ENCODE measurements around the gene CD200R1L. TPM values are rescaled to one million over a fixed set of nuclear protein-coding genes. Genes with fewer than 3 reads are reported as not detected.

The CD200R1L gene
- total and polyA plus RNA-seq, 2 experiments from 2014 or later = not detected

- WGBS (ENCODE audit: low lambda C conversion rate, missing lambda C conversion rate) = 65% methylated on average over 3 of the region's 3 CpGs
- Histone ChIP-seq H3K9me3 (ENCODE audit: low read depth) (no peaks in the 10 kb centered on the region), H3K4me3 (no peak overlapping the region), H2AFZ (no peak overlapping the region), H3K79me2 (no peaks in the 10 kb centered on the region), H3K27ac (no peak overlapping the region), H3K36me3 (replicated peaks; ENCODE audit: insufficient read depth, low read depth) (no peaks in the 10 kb centered on the region), H4K20me1 (ENCODE audit: insufficient read depth, poor library complexity, severe bottlenecking) (no peaks in the 10 kb centered on the region), H3K4me1 (ENCODE audit: insufficient read depth) (no peaks in the 10 kb centered on the region), H3K9me2 (replicated peaks; ENCODE audit: insufficient read depth) (no peaks in the 10 kb centered on the region), H3K27me3 (no peaks in the 10 kb centered on the region), H3K4me2 (no peak overlapping the region)
- DNase-seq (ENCODE audit: low spot score) = no peak
- TF ChIP-seq CTCF (IDR thresholded peaks at IDR 0.05; ENCODE audit: poor library complexity) (no peak), EZH2 (IDR thresholded peaks at IDR 0.05; ENCODE audit: borderline replicate concordance) (no peak), EZH2phosphoT487 (IDR thresholded peaks at IDR 0.05; ENCODE audit: low read depth, severe bottlenecking, unreplicated experiment) (no peak)
These were observed 66.8 kb downstream of the CD200R1L start for GRCh38 chr3:112779558-112780480.

- H3K36me3 ChIP-seq (replicated peaks; ENCODE audit: insufficient read depth, low read depth) = no peaks in the 10 kb centered on the region
- DNase-seq (ENCODE audit: low spot score) = no peak
- H3K9me3 ChIP-seq (ENCODE audit: low read depth) = no peaks in the 10 kb centered on the region
- no peak overlapping the region for H2AFZ ChIP-seq
- no peak overlapping the region for H3K4me3 ChIP-seq
- H4K20me1 ChIP-seq (ENCODE audit: insufficient read depth, poor library complexity, severe bottlenecking) = no peaks in the 10 kb centered on the region
- no peak for TF ChIP-seq EZH2 (IDR thresholded peaks at IDR 0.05; ENCODE audit: borderline replicate concordance)
- TF ChIP-seq EZH2phosphoT487 (IDR thresholded peaks at IDR 0.05; ENCODE audit: low read depth, severe bottlenecking, unreplicated experiment) = no peak
- H3K9me2 ChIP-seq (replicated peaks; ENCODE audit: insufficient read depth) = no peaks in the 10 kb centered on the region
- H3K27ac ChIP-seq = no peak overlapping the region
- H3K27me3 ChIP-seq = no peaks in the 10 kb centered on the region
- H3K4me1 ChIP-seq (ENCODE audit: insufficient read depth) = no peaks in the 10 kb centered on the region
- H3K4me2 ChIP-seq = no peak overlapping the region
- H3K79me2 ChIP-seq = no peaks in the 10 kb centered on the region
These were observed 67.7 kb downstream of the CD200R1L start for GRCh38 chr3:112779011-112779410.

GRCh38 chr3:112778353-112778948 lies 68.2 kb downstream of the CD200R1L start:
- TF ChIP-seq EZH2 (IDR thresholded peaks at IDR 0.05; ENCODE audit: borderline replicate concordance) (no peak), CTCF (IDR thresholded peaks at IDR 0.05; ENCODE audit: poor library complexity) (no peak), EZH2phosphoT487 (IDR thresholded peaks at IDR 0.05; ENCODE audit: low read depth, severe bottlenecking, unreplicated experiment) (no peak)

GRCh38 chr3:112777811-112778210 lies 68.9 kb downstream of the CD200R1L start:
- Histone ChIP-seq H3K36me3 (replicated peaks; ENCODE audit: insufficient read depth, low read depth) (no peaks in the 10 kb centered on the region), H3K4me1 (ENCODE audit: insufficient read depth) (no peaks in the 10 kb centered on the region), H2AFZ (no peak overlapping the region), H3K9me3 (ENCODE audit: low read depth) (no peaks in the 10 kb centered on the region), H3K27ac (no peak overlapping the region), H3K4me2 (no peak overlapping the region), H3K27me3 (no peaks in the 10 kb centered on the region), H4K20me1 (ENCODE audit: insufficient read depth, poor library complexity, severe bottlenecking) (no peaks in the 10 kb centered on the region), H3K79me2 (no peaks in the 10 kb centered on the region), H3K4me3 (no peak overlapping the region), H3K9me2 (replicated peaks; ENCODE audit: insufficient read depth) (no peaks in the 10 kb centered on the region)
- TF ChIP-seq CTCF (IDR thresholded peaks at IDR 0.05; ENCODE audit: poor library complexity) = no peak
- no peak for TF ChIP-seq EZH2phosphoT487 (IDR thresholded peaks at IDR 0.05; ENCODE audit: low read depth, severe bottlenecking, unreplicated experiment)
- TF ChIP-seq EZH2 (IDR thresholded peaks at IDR 0.05; ENCODE audit: borderline replicate concordance) = no peak
- no peak for DNase-seq (ENCODE audit: low spot score)

More at GRCh38 chr3:112778353-112778948, 68.2 kb downstream of the CD200R1L start:
- H3K4me2 ChIP-seq = no peak overlapping the region
- H3K27me3 ChIP-seq = no peaks in the 10 kb centered on the region
- no peaks in the 10 kb centered on the region for H3K79me2 ChIP-seq
- no peak overlapping the region for H3K27ac ChIP-seq
- no peaks in the 10 kb centered on the region for H3K36me3 ChIP-seq (replicated peaks; ENCODE audit: insufficient read depth, low read depth)
- WGBS (ENCODE audit: low lambda C conversion rate, missing lambda C conversion rate) = 84% methylated on average over 5 of the region's 5 CpGs
- no peaks in the 10 kb centered on the region for H3K4me1 ChIP-seq (ENCODE audit: insufficient read depth)
- no peak overlapping the region for H3K4me3 ChIP-seq
- no peak overlapping the region for H2AFZ ChIP-seq
- no peaks in the 10 kb centered on the region for H3K9me3 ChIP-seq (ENCODE audit: low read depth)
- DNase-seq (ENCODE audit: low spot score) = no peak
- H3K9me2 ChIP-seq (replicated peaks; ENCODE audit: insufficient read depth) = no peaks in the 10 kb centered on the region
- H4K20me1 ChIP-seq (ENCODE audit: insufficient read depth, poor library complexity, severe bottlenecking) = no peaks in the 10 kb centered on the region
